Measurements from ENCODE around the gene MCM7.

GRCh38 chr7:100064162-100064561 is 37.0 kb downstream of the MCM7 start:
- TF ChIP-seq CTCF (IDR thresholded peaks at IDR 0.05; ENCODE audit: insufficient read depth, low read length, poor library complexity, severe bottlenecking) (no peak), EZH2phosphoT487 (conservative IDR thresholded peaks at IDR 0.05; ENCODE audit: low read length) (no peak)

Measured in SU-DHL-6 (cell line).